Measurements from ENCODE around the gene B3GLCT.

B3GLCT gene

GRCh38 chr13:31184981-31185645 is 14.7 kb upstream of the B3GLCT start:
- DNase-seq: no peak

- DNase-seq: no peak
Observed at GRCh38 chr13:31191748-31192147, 8.0 kb upstream of the B3GLCT start.

DNA sequence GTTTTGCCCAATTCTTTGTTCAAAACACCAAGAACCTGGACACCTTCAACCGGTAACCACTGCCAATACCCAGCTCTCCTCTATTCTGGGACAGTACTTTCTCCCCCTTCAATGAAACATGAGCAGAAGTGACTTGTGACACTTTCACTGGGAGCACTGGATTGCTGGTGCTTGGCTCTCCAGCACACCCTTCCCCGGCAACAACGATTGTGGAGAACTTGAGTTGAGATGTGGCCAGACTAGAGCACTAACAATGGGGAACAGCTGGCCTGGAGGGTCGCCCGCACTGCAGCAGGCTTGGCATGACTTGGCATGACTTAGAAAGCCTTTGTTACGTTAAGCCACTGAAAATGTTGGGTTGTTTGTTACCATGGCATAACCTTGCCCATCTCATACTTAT is 7.5 kb upstream of the B3GLCT start:
- DNase-seq: no peak

DNA sequence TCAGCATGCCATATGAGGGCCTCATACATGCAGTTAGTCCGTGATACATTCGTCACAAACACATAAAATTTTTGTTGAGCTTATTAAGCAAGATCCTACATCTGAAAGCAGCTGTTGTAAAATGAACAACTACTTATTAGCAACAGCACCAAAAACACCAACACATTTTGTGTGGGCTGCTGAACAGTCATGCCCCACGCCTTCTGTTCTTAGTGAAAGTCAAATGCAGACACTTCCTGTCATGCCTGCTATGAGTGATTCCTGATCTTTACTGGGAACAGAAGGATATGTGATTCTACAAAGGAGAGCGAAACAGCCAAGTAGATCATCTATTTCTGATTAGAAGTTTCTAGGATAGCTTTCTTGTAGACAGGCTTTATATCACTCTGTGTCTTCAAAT is 4.2 kb upstream of the B3GLCT start:
- DNase-seq: no peak

- no peak for DNase-seq
Observed at GRCh38 chr13:31196992-31197391, 2.8 kb upstream of the B3GLCT start.

DNA sequence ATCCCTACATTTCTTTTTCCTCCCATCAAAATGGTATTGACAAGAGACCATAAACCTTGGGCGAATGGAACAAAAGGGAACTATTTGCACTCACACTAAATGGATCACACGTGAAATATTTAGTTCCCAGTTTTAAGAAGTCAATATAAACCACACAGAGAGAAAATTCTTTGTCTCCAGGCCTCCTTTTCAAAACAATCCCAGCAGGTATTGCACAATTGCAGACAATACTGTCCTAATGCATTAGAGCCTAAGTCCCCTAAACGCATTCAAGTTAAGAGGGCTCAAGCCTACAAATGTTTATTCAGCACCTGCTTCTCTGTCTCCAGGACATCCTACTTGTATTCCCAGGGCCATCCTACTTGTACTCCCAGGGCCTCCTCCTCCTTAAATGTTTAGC is 1.3 kb upstream of the B3GLCT start:
- no peak for DNase-seq

- DNase-seq: no peak
Observed at GRCh38 chr13:31199527-31199848, 287 bp upstream of the B3GLCT start.

DNA sequence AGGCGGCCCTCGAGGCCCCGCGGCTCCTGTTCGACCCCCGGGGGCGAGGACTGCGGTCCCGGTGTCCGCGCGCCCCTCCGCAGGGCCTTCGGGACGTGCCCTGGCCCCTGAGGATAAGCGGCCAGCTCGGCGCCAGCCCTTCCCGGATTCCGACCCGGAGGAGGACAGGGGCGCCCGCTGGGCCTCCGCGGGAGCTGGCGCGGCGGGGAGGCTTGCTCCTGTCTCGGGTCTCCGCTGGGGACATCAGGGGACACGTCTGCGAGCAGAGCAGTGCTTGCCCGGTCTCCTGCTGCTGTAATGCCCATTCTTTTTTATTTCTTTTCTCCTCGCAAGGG is 829 bp downstream of the B3GLCT start:
- DNase-seq: peak; percentile 47

GRCh38 chr13:31201341-31202031 is 1.7 kb downstream of the B3GLCT start:
- DNase-seq: peak; percentile 71

GRCh38 chr13:31204592-31204991 is 4.8 kb downstream of the B3GLCT start:
- DNase-seq: peak; percentile 78

- peak; percentile 38 for DNase-seq
Observed at GRCh38 chr13:31207661-31208552, 8.1 kb downstream of the B3GLCT start.

DNA sequence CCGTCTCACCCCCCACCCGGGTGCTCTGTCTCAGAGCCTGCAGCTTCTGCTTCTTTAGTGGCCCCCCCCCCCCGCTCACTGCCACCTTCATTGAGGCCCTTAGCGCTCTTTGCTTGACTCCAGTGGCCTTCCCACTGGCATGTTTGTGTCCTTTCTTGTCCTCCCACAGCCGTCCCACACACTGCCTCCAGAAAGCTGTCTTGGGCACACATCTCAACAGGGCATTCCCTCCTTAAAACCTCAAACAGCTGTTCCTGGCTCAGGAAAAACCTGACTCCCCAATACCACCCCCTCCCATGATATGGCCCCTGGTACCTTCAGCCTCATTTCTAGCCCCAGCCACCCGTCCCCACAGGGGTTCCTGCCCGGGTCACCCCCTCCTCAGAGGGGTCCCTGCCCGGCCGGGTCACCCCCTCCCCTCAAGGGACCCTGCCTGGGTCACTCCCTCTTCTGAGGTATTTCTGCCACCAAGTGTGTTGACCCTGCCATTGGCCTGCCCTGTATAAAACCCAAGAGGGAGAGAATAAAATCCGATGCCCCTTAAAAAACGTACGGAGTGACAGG is 8.9 kb downstream of the B3GLCT start:
- DNase-seq: no peak

GRCh38 chr13:31209172-31209840 is 9.5 kb downstream of the B3GLCT start:
- DNase-seq: peak; percentile 13

DNA sequence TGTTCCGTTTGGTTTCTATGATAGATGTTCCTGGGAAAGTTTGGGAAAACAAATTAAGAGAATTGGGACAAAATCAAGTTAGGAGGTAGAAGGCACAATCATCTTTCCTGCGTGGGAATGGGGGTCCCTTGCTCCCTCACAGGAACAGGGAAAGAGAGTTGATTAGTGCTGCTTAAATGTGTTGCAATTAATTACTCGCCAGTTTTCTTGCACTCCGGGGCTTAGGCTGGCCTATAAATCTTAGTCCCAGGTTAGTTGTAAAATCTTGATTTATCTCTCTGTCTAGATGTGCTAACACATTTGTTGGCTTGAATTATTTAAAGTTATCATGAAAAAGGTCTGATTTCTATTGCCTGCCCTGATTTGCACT is 10.1 kb downstream of the B3GLCT start:
- DNase-seq: no peak

GRCh38 chr13:31213651-31214289 is 14.0 kb downstream of the B3GLCT start:
- DNase-seq: peak; percentile 4

DNA sequence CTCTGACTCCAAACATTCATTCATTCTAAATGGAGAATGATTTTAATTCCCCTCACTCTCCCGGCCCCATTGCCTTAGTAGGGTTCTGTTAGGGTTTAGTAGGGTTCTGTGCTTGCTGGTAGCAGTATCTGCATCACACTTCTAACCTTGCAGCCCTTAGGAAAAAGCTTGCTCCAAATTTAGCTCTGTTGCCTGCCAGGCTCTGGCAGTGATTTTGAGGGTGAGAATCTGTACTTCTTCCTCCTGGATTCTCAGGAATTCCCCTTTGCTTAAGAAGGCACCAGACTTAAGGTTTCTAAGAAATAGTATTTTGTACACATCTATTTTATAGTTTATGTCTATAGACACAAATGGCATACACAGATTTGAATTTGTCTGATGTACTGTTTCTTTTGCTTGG is 14.7 kb downstream of the B3GLCT start:
- DNase-seq: no peak

DNA sequence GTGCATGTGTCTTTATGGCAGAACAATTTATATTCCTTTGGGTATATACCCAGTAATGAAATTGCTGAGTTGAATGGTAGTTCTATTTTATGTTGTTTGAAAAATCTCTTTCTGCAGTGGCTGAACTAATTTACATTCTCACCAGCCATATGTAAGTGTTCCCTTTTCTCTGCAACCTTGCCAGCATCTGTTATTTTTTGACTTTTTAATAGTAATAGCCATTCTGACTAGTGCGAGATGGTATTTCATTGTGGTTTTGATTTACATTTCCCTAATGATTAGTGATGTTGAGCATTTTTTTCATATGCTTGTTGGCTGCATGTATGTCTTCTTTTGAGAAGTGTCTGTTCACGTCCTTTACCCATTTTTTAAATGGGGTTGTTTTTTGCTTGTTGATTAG is 17.1 kb downstream of the B3GLCT start:
- DNase-seq: peak; percentile 6

GRCh38 chr13:31219909-31220598 is 20.3 kb downstream of the B3GLCT start:
- no peak for DNase-seq

DNA sequence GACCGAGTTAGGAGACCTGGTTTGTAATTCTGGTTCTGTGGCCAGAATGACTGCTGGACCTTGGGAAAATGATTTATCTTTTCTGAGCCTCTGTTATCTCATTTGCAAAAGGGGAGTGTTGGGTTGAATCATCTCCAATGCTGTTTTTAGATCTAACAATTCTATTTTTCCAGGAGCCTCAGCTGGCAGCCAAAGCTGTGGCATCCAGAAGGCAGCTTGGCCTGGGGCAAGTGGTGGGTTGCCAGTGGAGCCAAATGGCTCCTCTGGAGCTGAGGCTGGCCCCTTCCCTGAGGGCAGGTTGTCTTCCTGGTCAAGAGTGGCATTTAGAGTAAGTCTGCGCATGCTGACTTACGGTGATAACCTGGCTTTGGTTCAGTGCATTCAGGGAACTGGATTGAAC is 21.3 kb downstream of the B3GLCT start:
- no peak for DNase-seq

- no peak for DNase-seq
Observed at GRCh38 chr13:31223215-31223614, 23.4 kb downstream of the B3GLCT start.

- no peak for DNase-seq
Observed at GRCh38 chr13:31223640-31224039, 23.9 kb downstream of the B3GLCT start.

GRCh38 chr13:31224174-31224669 is 24.4 kb downstream of the B3GLCT start:
- DNase-seq: no peak

All from EL (cell line).